MM.1S (cell line): ENCODE measurements around the gene DAAM1.

Experiments used
- EZH2 ChIP-seq: fragments of 300-600 bp; sonication (generic); optimal IDR thresholded peaks from 2 replicates; pipeline ENCODE3; 2017; ENCODE audit warnings: low read depth, mild to moderate bottlenecking, antibody characterized with exemption, low read length, mixed read lengths
- TF ChIP-seq, protein P1 (sequence below): fragments of 300-600 bp; sonication (generic); IDR thresholded peaks from 2 replicates; pipeline ENCODE4 v1.5.1; 2016; ENCODE audit warnings: antibody characterized with exemption, low read length, mixed read lengths

DNA sequence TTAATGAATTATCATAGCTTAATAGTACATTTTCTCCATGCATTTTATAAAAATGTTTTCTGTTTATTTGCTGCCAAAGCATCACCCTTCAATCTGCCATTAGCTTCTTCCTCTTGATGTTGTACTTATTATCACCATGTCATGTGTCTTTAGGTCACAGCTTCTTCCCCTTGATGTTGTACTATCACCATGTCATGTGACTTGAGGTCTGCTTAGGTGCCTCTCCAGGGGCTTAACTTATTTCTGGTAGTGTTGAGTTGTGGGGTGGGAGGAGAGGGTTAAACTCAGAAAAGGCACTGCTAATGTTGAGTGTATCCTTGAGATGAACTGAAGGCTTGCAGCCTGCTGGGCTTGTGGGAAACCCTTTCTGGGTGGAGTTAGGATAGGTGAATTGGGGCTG lies 87.8 kb downstream of the DAAM1 start:
- TF ChIP-seq EZH2 = no peak
- TF ChIP-seq, protein P1, sequence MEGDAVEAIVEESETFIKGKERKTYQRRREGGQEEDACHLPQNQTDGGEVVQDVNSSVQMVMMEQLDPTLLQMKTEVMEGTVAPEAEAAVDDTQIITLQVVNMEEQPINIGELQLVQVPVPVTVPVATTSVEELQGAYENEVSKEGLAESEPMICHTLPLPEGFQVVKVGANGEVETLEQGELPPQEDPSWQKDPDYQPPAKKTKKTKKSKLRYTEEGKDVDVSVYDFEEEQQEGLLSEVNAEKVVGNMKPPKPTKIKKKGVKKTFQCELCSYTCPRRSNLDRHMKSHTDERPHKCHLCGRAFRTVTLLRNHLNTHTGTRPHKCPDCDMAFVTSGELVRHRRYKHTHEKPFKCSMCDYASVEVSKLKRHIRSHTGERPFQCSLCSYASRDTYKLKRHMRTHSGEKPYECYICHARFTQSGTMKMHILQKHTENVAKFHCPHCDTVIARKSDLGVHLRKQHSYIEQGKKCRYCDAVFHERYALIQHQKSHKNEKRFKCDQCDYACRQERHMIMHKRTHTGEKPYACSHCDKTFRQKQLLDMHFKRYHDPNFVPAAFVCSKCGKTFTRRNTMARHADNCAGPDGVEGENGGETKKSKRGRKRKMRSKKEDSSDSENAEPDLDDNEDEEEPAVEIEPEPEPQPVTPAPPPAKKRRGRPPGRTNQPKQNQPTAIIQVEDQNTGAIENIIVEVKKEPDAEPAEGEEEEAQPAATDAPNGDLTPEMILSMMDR = no peak
